Mesendoderm (in vitro differentiated cells): ENCODE results near the gene GATAD2A.

Experiments used
- DNase-seq: peaks from one replicate; pipeline ENCODE4 v3.0.0; 2013
- H2AK5ac ChIP-seq: 2 replicates; pipeline ENCODE4 v1.6.1; 2013; ENCODE audit warnings: low read length, inconsistent platforms
- H2BK120ac ChIP-seq: 2 replicates; pipeline ENCODE4 v1.6.1; 2013; ENCODE audit warnings: low read depth, mild to moderate bottlenecking, low read length, moderate library complexity, mixed read lengths
- H2BK15ac ChIP-seq: replicated peaks from 2 replicates; pipeline ENCODE4 v1.6.1; 2013; ENCODE audit warnings: low read depth, mild to moderate bottlenecking, moderate library complexity
- H2BK5ac ChIP-seq: 2 replicates; pipeline ENCODE4 v1.6.1; 2013; ENCODE audit warnings: low read length, inconsistent platforms
- H3K18ac ChIP-seq: 2 replicates; pipeline ENCODE4 v1.6.1; 2013; ENCODE audit warnings: mild to moderate bottlenecking, low read length, mixed read lengths
- H3K23ac ChIP-seq: one replicate; pipeline ENCODE4 v1.6.1; 2013; ENCODE audit warnings: low read length
- H3K27ac ChIP-seq: 2 replicates; pipeline ENCODE4 v1.5.1; 2013; ENCODE audit warnings: low read depth, mild to moderate bottlenecking, inconsistent platforms, low read length, moderate library complexity
- H3K27me3 ChIP-seq: 2 replicates; pipeline ENCODE4 v1.6.1; 2013; ENCODE audit warnings: low read length, control low read depth, mild to moderate bottlenecking, inconsistent platforms; ENCODE audit not compliant: insufficient read depth, poor library complexity
- H3K36me3 ChIP-seq: 2 replicates; pipeline ENCODE4 v1.6.1; 2013; ENCODE audit warnings: low read length, inconsistent platforms; ENCODE audit not compliant: control insufficient read depth, insufficient read depth
- H3K4ac ChIP-seq: one replicate; pipeline ENCODE4 v1.6.1; 2013; ENCODE audit warnings: low read depth, mild to moderate bottlenecking, low read length, moderate library complexity
- H3K4me1 ChIP-seq: 2 replicates; pipeline ENCODE4 v1.6.1; 2013; ENCODE audit warnings: low read depth, low read length, inconsistent platforms; ENCODE audit not compliant: control insufficient read depth
- H3K4me2 ChIP-seq: 2 replicates; pipeline ENCODE4 v1.6.1; 2013; ENCODE audit warnings: low read length
- H3K4me3 ChIP-seq: 2 replicates; pipeline ENCODE4 v1.5.1; 2013; ENCODE audit warnings: mild to moderate bottlenecking, low read length
- H3K56ac ChIP-seq: one replicate; pipeline ENCODE4 v1.6.1; 2013; ENCODE audit warnings: low read length
- H3K79me1 ChIP-seq: 2 replicates; pipeline ENCODE4 v1.6.1; 2013; ENCODE audit warnings: low read length, inconsistent platforms
- H3K79me2 ChIP-seq: 2 replicates; pipeline ENCODE4 v1.6.1; 2013; ENCODE audit warnings: mild to moderate bottlenecking, low read length; ENCODE audit not compliant: control insufficient read depth, insufficient read depth
- H3K9ac ChIP-seq: 2 replicates; pipeline ENCODE4 v1.6.1; 2013; ENCODE audit warnings: low read length, inconsistent platforms
- H4K5ac ChIP-seq: one replicate; pipeline ENCODE4 v1.6.1; 2013; ENCODE audit warnings: low read length
- H4K8ac ChIP-seq: one replicate; pipeline ENCODE4 v1.6.1; 2013; ENCODE audit warnings: low read depth, mild to moderate bottlenecking, control low read depth, low read length, moderate library complexity
- WGBS: extraction: QIAGEN DNeasy Blood & Tissue Kit; methylation state at CpG from one replicate; pipeline ENCODE4 v1.1.7; 2013; ENCODE audit warnings: low lambda C conversion rate, missing lambda C conversion rate; ENCODE audit not compliant: insufficient coverage; ENCODE audit errors: extremely low coverage; 5-methylcytosine and 5-hydroxymethylcytosine counted together

The GATAD2A gene

DNA sequence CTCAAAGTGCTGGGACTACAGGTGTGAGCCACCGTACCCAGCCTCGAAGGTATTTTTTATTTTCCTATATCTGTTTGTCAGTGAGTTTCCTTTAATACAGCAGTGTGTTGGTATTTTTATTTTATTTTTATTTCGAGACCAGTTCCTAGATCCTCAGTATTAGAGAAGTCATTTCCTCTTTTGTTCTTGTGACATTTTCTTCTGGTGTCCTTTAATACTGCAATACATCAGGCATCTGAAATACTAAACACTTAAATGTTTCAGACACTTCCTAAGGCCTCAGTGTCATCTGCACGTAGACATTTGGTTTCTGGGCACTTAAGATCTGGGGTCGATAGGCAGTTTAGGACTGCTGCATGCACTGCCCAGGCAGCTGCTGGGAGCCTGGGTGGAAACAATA, 22.5 kb downstream of the GATAD2A start:
- no peak overlapping the region for H2BK5ac ChIP-seq
- H3K27me3 ChIP-seq, result no peaks in the 10 kb centered on the region
- H2BK120ac ChIP-seq, result no peak overlapping the region
- peaks cover 95% of the 10 kb centered on the region for H3K79me2 ChIP-seq
- H3K27ac ChIP-seq, result no peak overlapping the region
- no peak overlapping the region for H4K8ac ChIP-seq
- H3K4me2 ChIP-seq, result no peak overlapping the region
- H3K4me3 ChIP-seq, result no peak overlapping the region
- no peak overlapping the region for H4K5ac ChIP-seq
- H3K4ac ChIP-seq, result no peak overlapping the region
- DNase-seq, result no peak
- no peak overlapping the region for H2AK5ac ChIP-seq
- WGBS, result no CpG with 5 or more reads among the region's 5 CpGs
- H3K79me1 ChIP-seq, result peaks cover 28% of the 10 kb centered on the region
- H3K18ac ChIP-seq, result no peak overlapping the region
- no peaks in the 10 kb centered on the region for H3K4me1 ChIP-seq
- H3K56ac ChIP-seq, result no peak overlapping the region
- H3K9ac ChIP-seq, result no peak overlapping the region
- no peak overlapping the region for H3K23ac ChIP-seq
- no peaks in the 10 kb centered on the region for H3K36me3 ChIP-seq
- H2BK15ac ChIP-seq, result no peak overlapping the region

DNA sequence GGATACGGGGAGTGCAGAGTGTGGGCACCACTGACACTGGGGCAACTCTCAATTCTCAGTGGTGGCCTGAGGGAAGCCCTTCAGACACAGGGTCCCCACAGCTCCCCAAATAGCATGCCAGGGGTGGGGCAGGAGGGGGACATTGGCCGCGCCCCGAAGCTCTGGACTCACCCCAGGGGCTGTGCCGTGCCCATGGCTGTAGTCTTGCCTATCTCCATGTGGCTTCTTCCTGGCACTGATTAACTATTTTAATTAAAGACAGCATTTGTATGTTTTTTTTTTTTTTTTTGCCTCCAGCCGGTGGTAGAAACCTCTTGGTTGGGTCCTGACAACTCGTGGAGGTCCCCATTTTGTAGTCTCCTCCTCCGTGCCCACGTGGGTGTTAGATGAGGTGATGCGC, 23.3 kb downstream of the GATAD2A start:
- Histone ChIP-seq H3K18ac (no peak overlapping the region), H3K4me3 (no peak overlapping the region), H2BK15ac (no peak overlapping the region), H2BK120ac (no peak overlapping the region), H3K56ac (no peak overlapping the region), H3K79me1 (peaks cover 28% of the 10 kb centered on the region), H4K5ac (no peak overlapping the region), H2AK5ac (no peak overlapping the region), H3K79me2 (peaks cover 94% of the 10 kb centered on the region), H4K8ac (no peak overlapping the region), H3K9ac (no peak overlapping the region), H3K27me3 (no peaks in the 10 kb centered on the region), H3K4ac (no peak overlapping the region), H3K4me2 (no peak overlapping the region), H3K23ac (no peak overlapping the region), H3K4me1 (no peaks in the 10 kb centered on the region), H3K27ac (no peak overlapping the region), H2BK5ac (no peak overlapping the region), H3K36me3 (no peaks in the 10 kb centered on the region)
- no CpG with 5 or more reads among the region's 10 CpGs for WGBS
- DNase-seq, result no peak

DNA sequence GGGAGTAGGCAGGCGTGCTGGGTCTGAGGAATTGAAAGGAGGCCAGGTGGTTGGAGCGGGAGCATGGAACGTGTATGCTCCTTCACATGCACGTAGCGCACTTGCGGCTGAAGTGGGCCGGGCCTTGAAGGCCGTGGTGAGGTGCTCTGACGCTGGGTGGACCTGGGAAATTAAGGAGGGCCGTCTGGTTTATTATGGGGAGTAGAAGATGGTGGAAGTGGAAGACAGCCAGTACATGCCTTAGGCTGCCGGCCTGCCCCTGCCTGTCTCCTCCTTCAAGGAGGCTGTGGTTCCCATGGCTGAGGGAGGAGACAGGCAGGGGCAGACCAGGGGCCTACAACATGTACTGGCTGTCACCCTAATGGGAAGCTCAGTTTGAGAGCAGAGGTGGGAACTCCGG, 23.9 kb downstream of the GATAD2A start:
- no peak overlapping the region for H2BK5ac ChIP-seq
- no peak overlapping the region for H4K5ac ChIP-seq
- no peak overlapping the region for H3K23ac ChIP-seq
- H2AK5ac ChIP-seq, result no peak overlapping the region
- peaks cover 27% of the 10 kb centered on the region for H3K79me1 ChIP-seq
- H3K4ac ChIP-seq, result no peak overlapping the region
- H2BK15ac ChIP-seq, result no peak overlapping the region
- H3K4me1 ChIP-seq, result no peaks in the 10 kb centered on the region
- H4K8ac ChIP-seq, result no peak overlapping the region
- H3K9ac ChIP-seq, result no peak overlapping the region
- no peak overlapping the region for H3K56ac ChIP-seq
- H3K36me3 ChIP-seq, result no peaks in the 10 kb centered on the region
- H3K4me2 ChIP-seq, result no peak overlapping the region
- H2BK120ac ChIP-seq, result no peak overlapping the region
- no peak overlapping the region for H3K18ac ChIP-seq
- no peak overlapping the region for H3K27ac ChIP-seq
- no peak overlapping the region for H3K4me3 ChIP-seq
- no CpG with 5 or more reads among the region's 12 CpGs for WGBS
- no peak for DNase-seq
- H3K27me3 ChIP-seq, result no peaks in the 10 kb centered on the region
- H3K79me2 ChIP-seq, result peaks cover 94% of the 10 kb centered on the region

DNA sequence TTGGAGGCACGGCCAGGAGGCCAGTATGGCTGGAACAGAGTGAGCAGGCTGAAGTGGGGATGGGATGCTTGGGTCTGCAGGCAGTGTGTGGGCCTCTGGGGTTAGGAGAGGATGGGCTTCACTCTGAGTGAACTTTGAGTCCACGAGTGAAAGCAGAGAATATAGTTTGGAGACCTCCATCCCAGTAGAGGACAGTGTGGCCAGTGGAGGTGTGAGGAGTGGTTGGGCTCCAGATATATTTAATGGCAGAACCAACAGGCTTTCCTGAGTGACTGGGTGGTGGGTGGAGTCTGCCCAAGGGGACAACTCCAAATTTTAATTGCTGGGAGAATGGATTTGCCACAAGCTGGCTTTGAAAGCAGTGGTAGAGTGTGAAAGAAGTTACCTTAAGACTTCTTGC, 27.3 kb downstream of the GATAD2A start:
- Histone ChIP-seq H4K5ac (no peak overlapping the region), H3K9ac (no peak overlapping the region), H3K36me3 (no peaks in the 10 kb centered on the region), H2BK5ac (no peak overlapping the region), H3K4me3 (no peak overlapping the region), H3K23ac (no peak overlapping the region), H3K4ac (no peak overlapping the region), H3K79me1 (peaks cover 32% of the 10 kb centered on the region), H3K4me2 (no peak overlapping the region), H3K27ac (no peak overlapping the region), H2BK120ac (no peak overlapping the region), H4K8ac (no peak overlapping the region), H3K56ac (no peak overlapping the region), H2BK15ac (no peak overlapping the region), H3K18ac (no peak overlapping the region), H2AK5ac (no peak overlapping the region), H3K79me2 (peaks cover 92% of the 10 kb centered on the region), H3K4me1 (no peaks in the 10 kb centered on the region), H3K27me3 (no peaks in the 10 kb centered on the region)
- DNase-seq, result no peak
- WGBS, result no CpG with 5 or more reads among the region's 2 CpGs

DNA sequence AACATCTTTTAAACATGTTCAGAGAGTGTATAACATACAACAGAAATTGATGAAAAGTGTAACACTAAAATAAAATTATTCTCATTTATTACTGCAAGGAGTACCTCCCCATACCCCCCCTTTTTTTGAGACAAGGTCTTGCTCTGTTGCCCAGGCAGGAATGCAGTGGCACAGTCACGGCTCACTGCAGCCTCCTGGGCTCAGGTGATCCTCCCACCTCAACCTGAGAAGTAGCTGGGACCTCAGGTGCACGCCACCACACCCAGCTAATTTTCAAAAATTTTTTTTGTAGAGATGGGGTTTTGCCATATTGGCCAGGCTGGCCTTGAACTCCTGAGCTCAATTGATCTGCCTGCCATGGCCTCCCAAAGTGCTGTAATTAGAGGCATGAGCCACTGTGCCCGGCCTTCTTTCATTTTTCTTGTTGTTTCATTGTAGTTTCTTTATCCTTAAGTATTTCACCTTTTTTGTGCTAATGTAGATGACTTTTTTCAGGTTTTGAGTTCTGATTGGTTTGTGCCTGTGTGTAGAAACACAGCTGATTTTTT, 28.3 kb downstream of the GATAD2A start:
- no peaks in the 10 kb centered on the region for H3K4me1 ChIP-seq
- no peak overlapping the region for H3K18ac ChIP-seq
- no peak for DNase-seq
- no peak overlapping the region for H3K27ac ChIP-seq
- peak overlapping the region; percentile 60 for H3K23ac ChIP-seq
- H2AK5ac ChIP-seq, result no peak overlapping the region
- H3K9ac ChIP-seq, result no peak overlapping the region
- H3K27me3 ChIP-seq, result no peaks in the 10 kb centered on the region
- no peak overlapping the region for H2BK15ac ChIP-seq
- H2BK5ac ChIP-seq, result no peak overlapping the region
- no peak overlapping the region for H3K4ac ChIP-seq
- H3K4me2 ChIP-seq, result no peak overlapping the region
- no peaks in the 10 kb centered on the region for H3K36me3 ChIP-seq
- H3K79me2 ChIP-seq, result peaks cover 93% of the 10 kb centered on the region
- no peak overlapping the region for H3K4me3 ChIP-seq
- no CpG with 5 or more reads among the region's 3 CpGs for WGBS
- H4K8ac ChIP-seq, result no peak overlapping the region
- peaks cover 38% of the 10 kb centered on the region for H3K79me1 ChIP-seq
- no peak overlapping the region for H2BK120ac ChIP-seq
- no peak overlapping the region for H4K5ac ChIP-seq
- H3K56ac ChIP-seq, result no peak overlapping the region

DNA sequence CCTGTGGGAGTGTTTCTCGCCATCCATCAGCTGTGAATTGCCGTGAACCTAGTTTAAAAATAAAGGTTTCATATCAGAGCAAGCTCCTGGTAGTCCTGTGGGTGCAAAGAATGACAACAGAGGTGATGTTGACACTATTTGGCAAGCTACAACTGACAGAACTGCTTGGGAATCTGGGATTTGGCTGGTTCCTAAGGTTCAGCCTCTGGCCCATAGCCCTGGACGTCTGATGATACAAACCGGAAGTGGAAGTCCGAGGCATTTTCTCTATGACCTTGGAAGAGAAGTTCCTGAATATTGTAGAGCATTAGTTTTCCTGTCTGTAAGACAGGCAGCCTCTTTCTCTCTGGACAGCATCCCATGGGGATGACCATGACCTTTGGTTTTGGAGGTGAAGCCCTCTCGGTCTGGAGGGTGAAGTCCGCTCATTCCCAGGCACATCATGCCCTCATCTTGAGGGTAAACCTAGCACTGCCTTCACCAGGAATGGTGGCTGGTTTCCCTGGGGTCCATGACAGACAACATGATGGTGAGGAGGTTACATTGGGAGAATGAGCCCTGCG, 29.1 kb downstream of the GATAD2A start:
- no peaks in the 10 kb centered on the region for H3K4me1 ChIP-seq
- no peak overlapping the region for H3K56ac ChIP-seq
- DNase-seq, result no peak
- no peak overlapping the region for H2BK15ac ChIP-seq
- no peak overlapping the region for H3K4me3 ChIP-seq
- H3K4me2 ChIP-seq, result no peak overlapping the region
- H3K23ac ChIP-seq, result no peak overlapping the region
- H4K5ac ChIP-seq, result no peak overlapping the region
- H2BK5ac ChIP-seq, result no peak overlapping the region
- no peak overlapping the region for H3K18ac ChIP-seq
- no peak overlapping the region for H3K27ac ChIP-seq
- no CpG with 5 or more reads among the region's 8 CpGs for WGBS
- no peak overlapping the region for H4K8ac ChIP-seq
- H3K79me2 ChIP-seq, result peaks cover 93% of the 10 kb centered on the region
- no peak overlapping the region for H3K4ac ChIP-seq
- H2BK120ac ChIP-seq, result no peak overlapping the region
- H3K36me3 ChIP-seq, result no peaks in the 10 kb centered on the region
- H2AK5ac ChIP-seq, result no peak overlapping the region
- no peaks in the 10 kb centered on the region for H3K27me3 ChIP-seq
- H3K79me1 ChIP-seq, result peaks cover 39% of the 10 kb centered on the region
- no peak overlapping the region for H3K9ac ChIP-seq
